Mesendoderm (in vitro differentiated cells): ENCODE results near the gene CDC42EP4.
A peak's percentile ranks its signal among the peaks of the same experiment; 100 is the strongest.
"Not testable (repeated sequence)": the region's sequence is repeated elsewhere in the genome, so short reads cannot be mapped to it uniquely, and the experiment has no call there.

Experiments used
- DNase-seq: peaks from one replicate; pipeline ENCODE4 v3.0.0; 2013
- H2AK5ac ChIP-seq: 2 replicates; pipeline ENCODE4 v1.6.1; 2013; ENCODE audit warnings: low read length, inconsistent platforms
- H2BK120ac ChIP-seq: 2 replicates; pipeline ENCODE4 v1.6.1; 2013; ENCODE audit warnings: low read depth, mild to moderate bottlenecking, low read length, moderate library complexity, mixed read lengths
- H2BK15ac ChIP-seq: replicated peaks from 2 replicates; pipeline ENCODE4 v1.6.1; 2013; ENCODE audit warnings: low read depth, mild to moderate bottlenecking, moderate library complexity
- H2BK5ac ChIP-seq: 2 replicates; pipeline ENCODE4 v1.6.1; 2013; ENCODE audit warnings: low read length, inconsistent platforms
- H3K18ac ChIP-seq: 2 replicates; pipeline ENCODE4 v1.6.1; 2013; ENCODE audit warnings: mild to moderate bottlenecking, low read length, mixed read lengths
- H3K23ac ChIP-seq: one replicate; pipeline ENCODE4 v1.6.1; 2013; ENCODE audit warnings: low read length
- H3K27ac ChIP-seq: 2 replicates; pipeline ENCODE4 v1.5.1; 2013; ENCODE audit warnings: low read depth, mild to moderate bottlenecking, inconsistent platforms, low read length, moderate library complexity
- H3K27me3 ChIP-seq: 2 replicates; pipeline ENCODE4 v1.6.1; 2013; ENCODE audit warnings: low read length, control low read depth, mild to moderate bottlenecking, inconsistent platforms; ENCODE audit not compliant: insufficient read depth, poor library complexity
- H3K36me3 ChIP-seq: 2 replicates; pipeline ENCODE4 v1.6.1; 2013; ENCODE audit warnings: low read length, inconsistent platforms; ENCODE audit not compliant: control insufficient read depth, insufficient read depth
- H3K4ac ChIP-seq: one replicate; pipeline ENCODE4 v1.6.1; 2013; ENCODE audit warnings: low read depth, mild to moderate bottlenecking, low read length, moderate library complexity
- H3K4me1 ChIP-seq: 2 replicates; pipeline ENCODE4 v1.6.1; 2013; ENCODE audit warnings: low read depth, low read length, inconsistent platforms; ENCODE audit not compliant: control insufficient read depth
- H3K4me2 ChIP-seq: 2 replicates; pipeline ENCODE4 v1.6.1; 2013; ENCODE audit warnings: low read length
- H3K4me3 ChIP-seq: 2 replicates; pipeline ENCODE4 v1.5.1; 2013; ENCODE audit warnings: mild to moderate bottlenecking, low read length
- H3K56ac ChIP-seq: one replicate; pipeline ENCODE4 v1.6.1; 2013; ENCODE audit warnings: low read length
- H3K79me1 ChIP-seq: 2 replicates; pipeline ENCODE4 v1.6.1; 2013; ENCODE audit warnings: low read length, inconsistent platforms
- H3K79me2 ChIP-seq: 2 replicates; pipeline ENCODE4 v1.6.1; 2013; ENCODE audit warnings: mild to moderate bottlenecking, low read length; ENCODE audit not compliant: control insufficient read depth, insufficient read depth
- H3K9ac ChIP-seq: 2 replicates; pipeline ENCODE4 v1.6.1; 2013; ENCODE audit warnings: low read length, inconsistent platforms
- H4K5ac ChIP-seq: one replicate; pipeline ENCODE4 v1.6.1; 2013; ENCODE audit warnings: low read length
- H4K8ac ChIP-seq: one replicate; pipeline ENCODE4 v1.6.1; 2013; ENCODE audit warnings: low read depth, mild to moderate bottlenecking, control low read depth, low read length, moderate library complexity
- WGBS: extraction: QIAGEN DNeasy Blood & Tissue Kit; methylation state at CpG from one replicate; pipeline ENCODE4 v1.1.7; 2013; ENCODE audit warnings: low lambda C conversion rate, missing lambda C conversion rate; ENCODE audit not compliant: insufficient coverage; ENCODE audit errors: extremely low coverage; 5-methylcytosine and 5-hydroxymethylcytosine counted together

The CDC42EP4 gene

GRCh38 chr17:73317513-73318426 lies 6.0 kb upstream of the CDC42EP4 start:
- no CpG with 5 or more reads among the region's 9 CpGs for WGBS
- Histone ChIP-seq H2BK15ac (no peak overlapping the region), H4K8ac (no peak overlapping the region), H2AK5ac (no peak overlapping the region), H3K27me3 (no peaks in the 10 kb centered on the region), H4K5ac (no peak overlapping the region), H3K9ac (peak overlapping the region; percentile 18), H3K4me3 (no peak overlapping the region), H2BK5ac (peak overlapping the region; percentile 62), H2BK120ac (peak overlapping the region; percentile 5), H3K79me1 (no peaks in the 10 kb centered on the region), H3K56ac (peak overlapping the region; percentile 66), H3K27ac (peak overlapping the region; percentile 40), H3K4ac (peak overlapping the region; percentile 81), H3K79me2 (no peaks in the 10 kb centered on the region), H3K18ac (peak overlapping the region; percentile 57), H3K4me1 (peaks cover 20% of the 10 kb centered on the region), H3K4me2 (no peak overlapping the region), H3K23ac (no peak overlapping the region), H3K36me3 (no peaks in the 10 kb centered on the region)
- DNase-seq: peak; percentile 58

GRCh38 chr17:73316919-73317505 lies 5.2 kb upstream of the CDC42EP4 start:
- H3K27me3 ChIP-seq: no peaks in the 10 kb centered on the region
- H3K23ac ChIP-seq: peak overlapping the region; percentile 25
- peak overlapping the region; percentile 62 for H2BK5ac ChIP-seq
- DNase-seq: no peak
- peak overlapping the region; percentile 18 for H3K27ac ChIP-seq
- peak overlapping the region; percentile 4 for H3K18ac ChIP-seq
- no peak overlapping the region for H4K5ac ChIP-seq
- WGBS: no CpG with 5 or more reads among the region's 8 CpGs
- H2BK15ac ChIP-seq: no peak overlapping the region
- H3K4me1 ChIP-seq: peaks cover 22% of the 10 kb centered on the region
- no peak overlapping the region for H3K4ac ChIP-seq
- H2BK120ac ChIP-seq: no peak overlapping the region
- peak overlapping the region; percentile 68 for H3K56ac ChIP-seq
- H3K4me3 ChIP-seq: no peak overlapping the region
- H3K79me2 ChIP-seq: no peaks in the 10 kb centered on the region
- no peaks in the 10 kb centered on the region for H3K36me3 ChIP-seq
- H3K4me2 ChIP-seq: no peak overlapping the region
- peak overlapping the region; percentile 30 for H3K9ac ChIP-seq
- no peaks in the 10 kb centered on the region for H3K79me1 ChIP-seq
- peak overlapping the region; percentile 57 for H2AK5ac ChIP-seq
- no peak overlapping the region for H4K8ac ChIP-seq

GRCh38 chr17:73315471-73315870 lies 3.7 kb upstream of the CDC42EP4 start:
- Histone ChIP-seq H3K79me2 (no peaks in the 10 kb centered on the region), H3K4me3 (no peak overlapping the region), H4K5ac (no peak overlapping the region), H3K4me2 (no peak overlapping the region), H2BK15ac (no peak overlapping the region), H3K18ac (no peak overlapping the region), H3K79me1 (no peaks in the 10 kb centered on the region), H3K36me3 (no peaks in the 10 kb centered on the region), H2BK5ac (no peak overlapping the region), H3K27me3 (no peaks in the 10 kb centered on the region), H3K27ac (no peak overlapping the region), H4K8ac (no peak overlapping the region), H3K4me1 (peaks cover 22% of the 10 kb centered on the region), H3K56ac (no peak overlapping the region), H3K4ac (no peak overlapping the region), H3K9ac (no peak overlapping the region), H3K23ac (no peak overlapping the region), H2AK5ac (no peak overlapping the region), H2BK120ac (no peak overlapping the region)
- no CpG with 5 or more reads among the region's 5 CpGs for WGBS
- DNase-seq: no peak

GRCh38 chr17:73313526-73314127 lies 1.8 kb upstream of the CDC42EP4 start:
- Histone ChIP-seq H3K4me1 (peaks cover 23% of the 10 kb centered on the region), H2AK5ac (peak overlapping the region; percentile 77), H3K27me3 (no peaks in the 10 kb centered on the region), H3K9ac (no peak overlapping the region), H3K27ac (no peak overlapping the region), H3K36me3 (no peaks in the 10 kb centered on the region), H3K79me1 (peaks cover 6% of the 10 kb centered on the region), H3K4me3 (no peak overlapping the region), H2BK120ac (no peak overlapping the region), H3K4ac (no peak overlapping the region), H2BK15ac (no peak overlapping the region), H4K8ac (no peak overlapping the region), H3K18ac (no peak overlapping the region), H3K56ac (peak overlapping the region; percentile 27), H3K4me2 (no peak overlapping the region), H3K23ac (no peak overlapping the region), H2BK5ac (no peak overlapping the region), H4K5ac (no peak overlapping the region), H3K79me2 (peaks cover 12% of the 10 kb centered on the region)
- no peak for DNase-seq
- WGBS: no CpG with 5 or more reads among the region's 8 CpGs

GRCh38 chr17:73312887-73313286 lies 1.1 kb upstream of the CDC42EP4 start:
- H4K5ac ChIP-seq, H2BK120ac ChIP-seq, H3K9ac ChIP-seq, H3K36me3 ChIP-seq, H4K8ac ChIP-seq, H3K23ac ChIP-seq, H2AK5ac ChIP-seq, H3K18ac ChIP-seq, DNase-seq, H3K27me3 ChIP-seq, H3K4ac ChIP-seq, H2BK5ac ChIP-seq, H2BK15ac ChIP-seq, H3K4me2 ChIP-seq, H3K27ac ChIP-seq, H3K4me3 ChIP-seq: not testable (repeated sequence)
- H3K79me2 ChIP-seq: peaks cover 19% of the 10 kb centered on the region
- peaks cover 25% of the 10 kb centered on the region for H3K4me1 ChIP-seq
- WGBS: no CpG with 5 or more reads among the region's 11 CpGs
- H3K79me1 ChIP-seq: peaks cover 12% of the 10 kb centered on the region
- H3K56ac ChIP-seq: peak overlapping the region; percentile 80
